ENCODE measurements around the gene LRRN4.

DNA sequence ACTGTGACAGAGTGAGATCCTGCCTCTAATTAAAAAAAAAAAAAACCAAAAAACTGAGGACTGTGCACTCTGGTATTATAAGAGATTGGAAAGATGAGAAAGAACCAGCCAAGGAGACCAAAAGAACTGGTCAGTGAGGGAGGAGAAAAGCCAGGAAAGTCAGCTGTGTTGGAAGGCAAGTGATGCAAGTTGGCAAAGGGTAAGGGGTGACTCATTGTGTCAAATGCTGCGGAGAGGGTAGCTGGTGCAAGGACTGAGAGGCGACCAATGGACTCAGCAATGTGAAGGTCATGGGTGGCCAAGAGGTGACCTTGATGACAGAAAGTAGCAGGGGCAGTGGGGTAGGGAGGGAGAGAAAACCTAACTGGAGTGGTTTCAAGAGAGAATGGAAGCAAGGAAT lies 27.4 kb upstream of the LRRN4 start:
- no peak for TF ChIP-seq GATA2 (IDR thresholded peaks at IDR 0.05; ENCODE audit: low read depth, low read length)
- no peak for TF ChIP-seq GATA3 (IDR thresholded peaks at IDR 0.05; ENCODE audit: low read depth, low read length)

Measured in SH-SY5Y (cell line).